ENCODE measurements around the gene ZNHIT2. TPM values are rescaled to one million over a fixed set of nuclear protein-coding genes. Genes with fewer than 3 reads are reported as not detected.

Gene ZNHIT2
- total and polyA plus RNA-seq, 2 experiments from 2014 or later = 17.7 to 18.1 TPM

GRCh38 chr11:65108469-65109123 is 8.9 kb downstream of the ZNHIT2 start (continued):
- TF ChIP-seq JUNB (IDR thresholded peaks at IDR 0.05; ENCODE audit: unreplicated experiment) (no peak), EZH2 (IDR thresholded peaks at IDR 0.05; ENCODE audit: low read depth, unreplicated experiment) (no peak), ZNF114 (CRISPR knock-in tag; IDR thresholded peaks at IDR 0.05) (no peak), CREB1 (CRISPR knock-in tag; IDR thresholded peaks at IDR 0.05; ENCODE audit: low read depth) (no peak), REST (IDR thresholded peaks at IDR 0.05; ENCODE audit: unreplicated experiment) (no peak), ETS1 (IDR thresholded peaks at IDR 0.05) (no peak), NANOG (IDR thresholded peaks at IDR 0.05; ENCODE audit: borderline replicate concordance) (no peak), CTCF (conservative IDR thresholded peaks at IDR 0.05; ENCODE audit: low read depth in 2 of 2) (no peak), EZH2phosphoT487 (IDR thresholded peaks at IDR 0.05; ENCODE audit: unreplicated experiment) (no peak)

- DNase-seq (ENCODE audit: low spot score) (no peak), ATAC-seq (no peak)
- Histone ChIP-seq H3F3A (replicated peaks; ENCODE audit: low read depth) (peaks cover 9% of the 10 kb centered on the region; the same call in 1 of the 2 replicates), H3K4me1 (ENCODE audit: insufficient read depth) (peaks cover 7% of the 10 kb centered on the region; the same call in 1 of the 2 replicates), H2AFZ (no peak overlapping the region), H3K4me3 (no peak overlapping the region), H3K9me2 (ENCODE audit: insufficient read depth) (no peaks in the 10 kb centered on the region), H4K20me1 (replicated peaks; ENCODE audit: insufficient read depth) (peaks cover 2% of the 10 kb centered on the region; the same call in 1 of the 2 replicates), H3K4me2 (no peak overlapping the region), H3K27me3 (ENCODE audit: insufficient read depth) (no peaks in the 10 kb centered on the region), H3K27ac (ENCODE audit: low read depth) (no peak overlapping the region), H3K79me2 (replicated peaks; ENCODE audit: insufficient read depth) (peaks cover 20% of the 10 kb centered on the region), H3K36me3 (ENCODE audit: insufficient read depth) (0 out of 2 replicates have a peak, but pooled peaks cover 3% of the 10 kb centered on the region)
- no peak overlapping the region for H3K27ac Mint-ChIP-seq
- peaks cover 12% of the 10 kb centered on the region for H3K4me1 Mint-ChIP-seq
- H3K27me3 Mint-ChIP-seq (ENCODE audit: insufficient read depth, low read depth, poor library complexity) = peaks cover 18% of the 10 kb centered on the region
- H3K36me3 Mint-ChIP-seq (ENCODE audit: low read depth) = peaks cover 10% of the 10 kb centered on the region; the same call in 1 of the 3 replicates
- H3K9me3 Mint-ChIP-seq = peaks cover 2% of the 10 kb centered on the region; the same call in 2 of the 3 replicates
- H3K4me3 Mint-ChIP-seq = no peak overlapping the region
- TF ChIP-seq POLR2AphosphoS5 (IDR thresholded peaks at IDR 0.05; ENCODE audit: low read depth) (no peak), JUNB (IDR thresholded peaks at IDR 0.05; ENCODE audit: unreplicated experiment) (no peak), EZH2 (IDR thresholded peaks at IDR 0.05; ENCODE audit: low read depth, unreplicated experiment) (no peak), ZNF331 (CRISPR knock-in tag; IDR thresholded peaks at IDR 0.05; ENCODE audit: low read depth) (no peak), EZH2phosphoT487 (IDR thresholded peaks at IDR 0.05; ENCODE audit: unreplicated experiment) (no peak), CTCF (conservative IDR thresholded peaks at IDR 0.05; ENCODE audit: low read depth in 2 of 2) (no peak), REST (IDR thresholded peaks at IDR 0.05; ENCODE audit: unreplicated experiment) (no peak), STAT1 (IDR thresholded peaks at IDR 0.05; ENCODE audit: unreplicated experiment) (no peak), NANOG (IDR thresholded peaks at IDR 0.05; ENCODE audit: borderline replicate concordance) (no peak), CREB1 (CRISPR knock-in tag; IDR thresholded peaks at IDR 0.05; ENCODE audit: low read depth) (no peak), ZNF114 (CRISPR knock-in tag; IDR thresholded peaks at IDR 0.05) (no peak)
Observed at GRCh38 chr11:65107751-65108468, 9.6 kb downstream of the ZNHIT2 start.

Measured in GM23338 (cell line).